Endodermal cell (in vitro differentiated cells): ENCODE measurements around the gene LBX2. TPM values are rescaled to one million over a fixed set of nuclear protein-coding genes. Genes with fewer than 3 reads are reported as not detected.

Experiments
- DNase-seq: peaks from one replicate; pipeline ENCODE4 v3.0.0-alpha.2; 2017
- H3K27ac ChIP-seq: 2 replicates; pipeline ENCODE4 v1.5.1; 2013; ENCODE audit warnings: mild to moderate bottlenecking, low read depth, low read length, moderate library complexity
- H3K27me3 ChIP-seq: 2 replicates; pipeline ENCODE4 v1.6.1; 2013; ENCODE audit warnings: mild to moderate bottlenecking, low read length, moderate library complexity; ENCODE audit not compliant: insufficient read depth, control insufficient read depth, poor library complexity, severe bottlenecking
- H3K36me3 ChIP-seq: 2 replicates; pipeline ENCODE4 v1.7.0; 2013; ENCODE audit warnings: mild to moderate bottlenecking, low read length, moderate library complexity; ENCODE audit not compliant: control insufficient read depth, insufficient read depth
- H3K4me1 ChIP-seq: one replicate; pipeline ENCODE4 v1.7.0; 2013; ENCODE audit warnings: low read length; ENCODE audit not compliant: control insufficient read depth, insufficient read depth
- H3K4me3 ChIP-seq: 2 replicates; pipeline ENCODE4 v1.5.1; 2013; ENCODE audit warnings: mild to moderate bottlenecking, low read length, moderate library complexity
- H3K9ac ChIP-seq: 2 replicates; pipeline ENCODE4 v1.6.1; 2013; ENCODE audit warnings: mild to moderate bottlenecking, low read length, moderate library complexity; ENCODE audit not compliant: poor library complexity, severe bottlenecking; ENCODE audit errors: extremely low read depth
- H3K9me3 ChIP-seq: 2 replicates; pipeline ENCODE4 v1.6.1; 2013; ENCODE audit warnings: mild to moderate bottlenecking, low read length, moderate library complexity; ENCODE audit not compliant: control insufficient read depth
- H3K27ac Mint-ChIP-seq: 2 replicates; pipeline ENCODE4 v1.8.0; 2020; ENCODE audit warnings: mixed read lengths
- H3K27me3 Mint-ChIP-seq: 2 replicates; pipeline ENCODE4 v1.8.0; 2021; ENCODE audit warnings: mild to moderate bottlenecking, mixed read lengths; ENCODE audit not compliant: insufficient read depth
- H3K36me3 Mint-ChIP-seq: 2 replicates; pipeline ENCODE4 v1.8.0; 2020; ENCODE audit warnings: low read depth, mixed read lengths
- H3K4me1 Mint-ChIP-seq: 2 replicates; pipeline ENCODE4 v1.8.0; 2020; ENCODE audit warnings: mixed read lengths
- H3K4me3 Mint-ChIP-seq: 2 replicates; pipeline ENCODE4 v1.8.0; 2020; ENCODE audit warnings: mild to moderate bottlenecking, moderate library complexity, mixed read lengths
- H3K9me3 Mint-ChIP-seq: 2 replicates; pipeline ENCODE4 v1.8.0; 2020; ENCODE audit warnings: mild to moderate bottlenecking, mixed read lengths
- WGBS, 2 experiments: methylation state at CpG; one replicate each; pipeline versions ENCODE4 v1.1.5 to v1.1.7; 2013; ENCODE audit warnings: missing lambda C conversion rate in 2 of 2, mixed read lengths in 1 of 2; ENCODE audit not compliant: insufficient coverage in 1 of 2, insufficient read length in 1 of 2; 5-methylcytosine and 5-hydroxymethylcytosine counted together
- total RNA-seq, 2 donors: library from RNA; stranded (reverse); fragmentation: NEBNext Ultra II Directional in 1 of 2; extraction: Animal tissue kit (Norgen Biotek cat#: 25700) in 1 of 2; gene quantifications; 2 replicates in 1 of 2; 3 replicates in 1 of 2; pipeline ENCODE4 v1.2.1, GENCODE V29; 2021
- TF ChIP-seq, protein P1 (sequence below): fragments of 200-600 bp; sonication (generic); conservative IDR thresholded peaks from 2 replicates; pipeline ENCODE4 v1.5.0; 2021; ENCODE audit warnings: antibody characterized with exemption, mild to moderate bottlenecking

The LBX2 gene
- total RNA-seq, 2 donors from 2014 or later = 1.3 to 1.6 TPM

DNA sequence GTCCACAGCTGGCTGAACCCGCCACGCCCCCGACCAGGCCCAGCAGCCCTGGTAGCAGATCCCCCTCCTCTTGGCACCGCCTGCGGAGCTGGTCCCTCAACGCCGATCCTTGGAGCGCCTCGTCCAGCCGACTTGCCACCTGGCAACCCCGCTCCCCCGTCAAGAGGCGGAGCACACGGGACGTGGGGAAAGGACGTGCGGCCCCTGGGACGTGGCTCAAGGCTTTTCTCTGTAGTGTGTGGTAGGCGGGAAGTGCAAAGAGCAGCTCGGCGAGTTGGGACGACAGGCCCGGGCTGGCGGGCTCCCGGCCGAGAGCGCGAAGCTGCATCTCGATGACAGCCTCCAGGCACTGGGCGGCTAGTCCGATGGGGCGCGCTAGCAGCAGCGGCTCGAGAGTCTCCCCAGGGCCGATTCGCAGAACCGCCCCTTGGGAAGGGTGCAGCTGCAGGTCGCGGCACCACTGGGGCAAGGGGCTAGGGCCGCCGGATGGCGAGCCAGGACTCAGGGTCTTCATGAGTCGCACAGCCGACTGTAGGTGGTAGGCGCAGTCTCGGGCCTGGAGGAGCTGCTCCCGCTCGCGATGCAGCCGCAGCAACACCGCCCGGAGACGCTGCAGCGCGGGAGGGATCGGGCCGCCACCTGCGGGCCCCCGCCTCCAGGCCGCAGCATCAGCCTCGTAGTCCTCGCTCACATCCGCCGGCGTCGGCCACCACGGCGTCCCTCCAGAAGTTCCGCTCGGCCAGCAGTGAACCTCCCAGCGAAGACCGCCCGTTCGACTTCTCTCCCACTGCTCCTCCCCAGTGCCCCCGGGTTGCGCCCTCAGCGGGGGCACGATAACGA is 17.2 kb downstream of the LBX2 start:
- Histone ChIP-seq H3K27ac (peak overlapping the region; percentile 4), H3K27me3 (no peaks in the 10 kb centered on the region), H3K4me1 (peaks cover 3% of the 10 kb centered on the region), H3K36me3 (peaks cover 22% of the 10 kb centered on the region), H3K9ac (peak overlapping the region; percentile 78), H3K4me3 (peak overlapping the region; percentile 96), H3K9me3 (no peaks in the 10 kb centered on the region)
- peaks cover 8% of the 10 kb centered on the region for H3K4me1 Mint-ChIP-seq
- peak overlapping the region; percentile 98 for H3K27ac Mint-ChIP-seq
- TF ChIP-seq, protein P1, sequence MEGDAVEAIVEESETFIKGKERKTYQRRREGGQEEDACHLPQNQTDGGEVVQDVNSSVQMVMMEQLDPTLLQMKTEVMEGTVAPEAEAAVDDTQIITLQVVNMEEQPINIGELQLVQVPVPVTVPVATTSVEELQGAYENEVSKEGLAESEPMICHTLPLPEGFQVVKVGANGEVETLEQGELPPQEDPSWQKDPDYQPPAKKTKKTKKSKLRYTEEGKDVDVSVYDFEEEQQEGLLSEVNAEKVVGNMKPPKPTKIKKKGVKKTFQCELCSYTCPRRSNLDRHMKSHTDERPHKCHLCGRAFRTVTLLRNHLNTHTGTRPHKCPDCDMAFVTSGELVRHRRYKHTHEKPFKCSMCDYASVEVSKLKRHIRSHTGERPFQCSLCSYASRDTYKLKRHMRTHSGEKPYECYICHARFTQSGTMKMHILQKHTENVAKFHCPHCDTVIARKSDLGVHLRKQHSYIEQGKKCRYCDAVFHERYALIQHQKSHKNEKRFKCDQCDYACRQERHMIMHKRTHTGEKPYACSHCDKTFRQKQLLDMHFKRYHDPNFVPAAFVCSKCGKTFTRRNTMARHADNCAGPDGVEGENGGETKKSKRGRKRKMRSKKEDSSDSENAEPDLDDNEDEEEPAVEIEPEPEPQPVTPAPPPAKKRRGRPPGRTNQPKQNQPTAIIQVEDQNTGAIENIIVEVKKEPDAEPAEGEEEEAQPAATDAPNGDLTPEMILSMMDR = no peak
- 2% methylated on average over 36 to 80 of the region's 80 CpGs for WGBS, 2 experiments
- H3K36me3 Mint-ChIP-seq = peaks cover 34% of the 10 kb centered on the region
- peak; percentile 61 for DNase-seq
- peak overlapping the region; percentile 86 for H3K4me3 Mint-ChIP-seq
- no peaks in the 10 kb centered on the region for H3K9me3 Mint-ChIP-seq
- no peaks in the 10 kb centered on the region for H3K27me3 Mint-ChIP-seq

DNA sequence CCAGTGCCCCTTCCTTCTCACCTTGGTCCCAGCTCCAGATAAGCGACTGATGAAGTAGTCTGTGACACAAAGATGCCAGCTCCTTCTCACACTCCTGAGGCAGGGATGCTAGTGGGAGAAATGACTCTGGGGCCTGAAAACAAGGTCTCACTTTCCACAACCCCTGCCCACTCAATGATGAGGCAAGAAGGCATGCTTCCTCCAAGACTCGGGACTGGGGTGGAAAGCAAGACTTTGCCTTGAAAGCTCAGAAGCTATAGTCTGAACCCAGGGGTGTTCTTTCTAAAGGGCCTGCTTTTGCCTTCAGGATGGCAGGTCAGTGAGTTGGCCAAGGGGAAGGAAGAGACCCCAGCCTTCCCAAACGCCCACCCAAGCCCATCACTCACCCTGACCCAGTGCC is 18.0 kb downstream of the LBX2 start:
- H3K9me3 ChIP-seq = no peaks in the 10 kb centered on the region
- no peaks in the 10 kb centered on the region for H3K27me3 ChIP-seq
- no peak overlapping the region for H3K27ac Mint-ChIP-seq
- H3K4me1 ChIP-seq = peaks cover 3% of the 10 kb centered on the region
- peaks cover 30% of the 10 kb centered on the region for H3K36me3 Mint-ChIP-seq
- no peak for DNase-seq
- H3K27me3 Mint-ChIP-seq = no peaks in the 10 kb centered on the region
- 80 to 81% methylated on average over 1 to 3 of the region's 3 CpGs for WGBS, 2 experiments
- H3K4me3 ChIP-seq = peak overlapping the region; percentile 96
- no peak overlapping the region for H3K9ac ChIP-seq
- H3K27ac ChIP-seq = no peak overlapping the region
- H3K36me3 ChIP-seq = peaks cover 20% of the 10 kb centered on the region
- peaks cover 8% of the 10 kb centered on the region for H3K4me1 Mint-ChIP-seq
- TF ChIP-seq, protein P1 = no peak
- H3K9me3 Mint-ChIP-seq = no peaks in the 10 kb centered on the region
- peak overlapping the region; percentile 86 for H3K4me3 Mint-ChIP-seq

GRCh38 chr2:74474899-74475298 is 24.5 kb downstream of the LBX2 start:
- TF ChIP-seq, protein P1 = peak; percentile 60
- no peaks in the 10 kb centered on the region for H3K4me1 Mint-ChIP-seq
- peaks cover 30% of the 10 kb centered on the region for H3K36me3 ChIP-seq
- no peak overlapping the region for H3K27ac ChIP-seq
- H3K4me3 ChIP-seq = no peak overlapping the region
- H3K27ac Mint-ChIP-seq = no peak overlapping the region
- H3K9ac ChIP-seq = no peak overlapping the region
- H3K9me3 ChIP-seq = no peaks in the 10 kb centered on the region
- no peak overlapping the region for H3K4me3 Mint-ChIP-seq
- no peaks in the 10 kb centered on the region for H3K27me3 ChIP-seq
- DNase-seq = peak; percentile 83
- peaks cover 28% of the 10 kb centered on the region for H3K36me3 Mint-ChIP-seq
- 93 to 100% methylated on average over 4 to 5 of the region's 5 CpGs for WGBS, 2 experiments
- no peaks in the 10 kb centered on the region for H3K27me3 Mint-ChIP-seq
- no peaks in the 10 kb centered on the region for H3K9me3 Mint-ChIP-seq
- no peaks in the 10 kb centered on the region for H3K4me1 ChIP-seq
